ENCODE measurements around the gene NDUFA11. TPM values are rescaled to one million over a fixed set of nuclear protein-coding genes. Genes with fewer than 3 reads are reported as not detected.

The NDUFA11 gene
- total RNA-seq = 184 and 238 TPM in 2 replicates

DNA sequence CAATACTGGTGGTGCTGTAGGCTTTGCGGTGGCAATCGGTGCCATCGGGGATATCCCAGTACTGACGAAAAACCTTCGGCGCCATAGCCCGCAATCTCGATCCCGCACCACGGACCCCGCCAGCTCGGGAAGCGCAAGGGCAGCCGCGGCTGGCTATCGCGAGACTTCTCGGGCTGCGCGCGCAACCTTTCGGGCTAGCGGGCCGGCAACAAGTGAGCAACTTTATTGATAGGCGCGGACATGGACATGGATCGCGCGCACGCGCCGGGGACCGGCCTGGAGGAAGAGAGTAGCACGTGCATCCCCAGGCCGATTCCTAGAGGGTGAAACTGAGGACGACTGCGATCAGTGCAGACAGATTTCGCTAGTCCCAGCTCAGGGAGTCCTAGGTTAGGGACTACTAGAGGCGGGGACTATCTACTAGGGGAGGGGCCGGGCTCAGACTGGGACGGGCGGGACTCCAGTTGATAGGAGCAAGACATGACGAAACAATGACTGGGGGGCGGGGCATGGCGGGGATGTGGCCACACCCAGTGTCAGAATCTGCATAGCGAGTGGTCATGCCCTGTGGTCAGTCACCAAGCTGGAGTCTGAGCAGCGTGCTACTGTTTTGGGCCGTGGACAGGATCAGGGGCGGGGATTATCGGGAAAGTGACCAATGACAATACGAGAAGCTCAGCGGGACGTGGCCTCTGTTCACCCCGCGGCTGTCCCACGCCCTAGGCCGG is at the start of gene NDUFA11:
Gene NDUFA11, minus strand, starts transcription at position 167 of the 728 bp plus-strand sequence. Its CDS starts 82 bp downstream, at position 85.

GRCh38 chr19:5913739-5914357 is 10.3 kb upstream of the NDUFA11 start, which contains the start of gene CAPS:
TSS of gene CAPS (plus strand) at chr19:5914254. CDS start at chr19:5914407, 153 bp downstream.

GRCh38 chr19:5904352-5905113 is 943 bp upstream of the NDUFA11 start, which contains the start of gene VMAC:
TSS of gene VMAC (plus strand) at chr19:5904872. CDS start at chr19:5904891, 19 bp downstream.

DNA sequence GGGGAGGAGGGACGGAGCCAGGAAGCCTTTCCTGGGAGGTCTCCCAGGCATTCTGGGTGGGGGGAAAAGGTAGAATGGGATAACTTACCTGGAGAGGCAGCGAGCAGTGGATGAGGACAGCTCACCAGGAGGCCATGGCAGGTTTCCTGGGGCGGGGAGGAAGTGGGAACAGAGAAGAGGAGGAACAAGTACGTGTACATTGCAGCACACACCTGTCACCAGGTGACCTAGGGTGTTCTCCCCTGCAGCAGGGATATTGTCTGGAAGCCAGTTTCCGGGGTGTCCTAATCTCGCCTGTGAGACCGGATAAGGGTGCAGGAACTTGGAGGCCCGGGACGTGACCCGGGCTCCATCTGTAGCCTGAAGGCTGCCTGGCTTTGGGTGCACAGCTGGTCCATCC is 52.3 kb downstream of the NDUFA11 start, which contains the start of gene FUT3:
Gene FUT3, minus strand, starts transcription at position 148 of the 400 bp plus-strand sequence.

Other genes starting within 250 kb of the NDUFA11 start
- gene MICOS13, start 223.3 kb downstream of the NDUFA11 start, total RNA-seq = 24.7 and 27.2 TPM in 2 replicates
- gene HSD11B1L, start 222.8 kb downstream of the NDUFA11 start, total RNA-seq = 14.1 and 15.2 TPM in 2 replicates
- gene RPL36, start 213.5 kb downstream of the NDUFA11 start, total RNA-seq = 142 and 198 TPM in 2 replicates
- 96.9 and 103 TPM in 2 replicates for gene LONP1, start 183.6 kb downstream of the NDUFA11 start, total RNA-seq
- gene CATSPERD, start 183.2 kb downstream of the NDUFA11 start, total RNA-seq = under 0.01 TPM in 1 of 2 replicates, not detected in the other
- gene PRR22, start 119.0 kb downstream of the NDUFA11 start, total RNA-seq = 0.49 and 1.1 TPM in 2 replicates
- 26.3 and 30.7 TPM in 2 replicates for gene DUS3L, start 112.6 kb downstream of the NDUFA11 start, total RNA-seq
- 0.16 TPM in 1 of 2 replicates, not detected in the other for gene NRTN, start 98.7 kb downstream of the NDUFA11 start, total RNA-seq
- not detected in 2 replicates for gene FUT6, start 64.1 kb downstream of the NDUFA11 start, total RNA-seq
- gene FUT3, start 52.3 kb downstream of the NDUFA11 start, total RNA-seq = not detected in 2 replicates
- not detected in 2 replicates for gene FUT5, start 33.2 kb downstream of the NDUFA11 start, total RNA-seq
- gene VMAC, start 1.1 kb upstream of the NDUFA11 start, total RNA-seq = 10.8 and 11.5 TPM in 2 replicates
- gene CAPS, start 10.5 kb upstream of the NDUFA11 start, total RNA-seq = 27.9 and 31.5 TPM in 2 replicates
- 50.6 and 63.5 TPM in 2 replicates for gene RANBP3, start 74.3 kb upstream of the NDUFA11 start, total RNA-seq
- gene RFX2, start 206.7 kb upstream of the NDUFA11 start, total RNA-seq = 18.3 and 19.9 TPM in 2 replicates
- gene ACSBG2, start 231.9 kb upstream of the NDUFA11 start, total RNA-seq = not detected in 2 replicates

Data from hair follicle dermal papilla cell (primary cell).